Measurements from ENCODE around the gene RANBP10. TPM values are rescaled to one million over a fixed set of nuclear protein-coding genes. Genes with fewer than 3 reads are reported as not detected.

Gene RANBP10
- total and polyA plus RNA-seq, 9 of the 15 experiments (the other 6 are each of a cell fraction or from before 2014, with no cell fraction given) = 0.61 to 19.3 (median 5.9) TPM

GRCh38 chr16:67806428-67807147 is at the start of gene RANBP10, which contains the start of gene TSNAXIP1 (continued):
- TF ChIP-seq BHLHE40 (IDR thresholded peaks at IDR 0.05; ENCODE audit: low read length) (peak; percentile 56; the same call in 1 of the 2 replicates), MTA3 (IDR thresholded peaks at IDR 0.05; ENCODE audit: borderline replicate concordance) (peak; percentile 46), LEF1 (IDR thresholded peaks at IDR 0.05) (no peak), DLX4 (CRISPR knock-in tag; IDR thresholded peaks at IDR 0.05) (no peak), NCOA2 (IDR thresholded peaks at IDR 0.05; ENCODE audit: partially characterized antibody in 2 of 2) (no peak), DACH1 (IDR thresholded peaks at IDR 0.05; ENCODE audit: partially characterized antibody) (peak; percentile 7), ZNF134 (CRISPR knock-in tag; conservative IDR thresholded peaks at IDR 0.05) (peak; percentile 48), KDM5B (IDR thresholded peaks at IDR 0.05; ENCODE audit: insufficient replicate concordance, low read depth, low read length) (peak; percentile 84), TEAD1 (CRISPR knock-in tag; IDR thresholded peaks at IDR 0.05) (peak in 1 of 2 experiments; percentile 80; a peak in 3 of 4 replicates), PTTG1 (tag; IDR thresholded peaks at IDR 0.05; ENCODE audit: low read depth) (0 out of 2 replicates have a peak, but pooled peaks have one; percentile 45), TFAP4 (CRISPR knock-in tag; IDR thresholded peaks at IDR 0.05; ENCODE audit: borderline replicate concordance) (peak; percentile 69; the same call in 1 of the 2 replicates), TAF1 (IDR thresholded peaks at IDR 0.05; ENCODE audit: control insufficient read depth, extremely low read depth, insufficient read depth, low read length, severe bottlenecking) (peak; percentile 99), SREBF1 (IDR thresholded peaks at IDR 0.05; ENCODE audit: borderline replicate concordance, low read depth, low read length) (0 out of 2 replicates have a peak, but pooled peaks have one; percentile 35), ELF2 (CRISPR knock-in tag; IDR thresholded peaks at IDR 0.05) (no peak), ZBTB7A (IDR thresholded peaks at IDR 0.05; ENCODE audit: borderline replicate concordance, control insufficient read depth, low read depth, low read length) (peak; percentile 58; the same call in 1 of the 2 replicates), ZNF197 (CRISPR knock-in tag; IDR thresholded peaks at IDR 0.05; ENCODE audit: low read depth) (peak; percentile 95), HLTF (IDR thresholded peaks at IDR 0.05) (no peak)
- TF ChIP-seq, protein P1, sequence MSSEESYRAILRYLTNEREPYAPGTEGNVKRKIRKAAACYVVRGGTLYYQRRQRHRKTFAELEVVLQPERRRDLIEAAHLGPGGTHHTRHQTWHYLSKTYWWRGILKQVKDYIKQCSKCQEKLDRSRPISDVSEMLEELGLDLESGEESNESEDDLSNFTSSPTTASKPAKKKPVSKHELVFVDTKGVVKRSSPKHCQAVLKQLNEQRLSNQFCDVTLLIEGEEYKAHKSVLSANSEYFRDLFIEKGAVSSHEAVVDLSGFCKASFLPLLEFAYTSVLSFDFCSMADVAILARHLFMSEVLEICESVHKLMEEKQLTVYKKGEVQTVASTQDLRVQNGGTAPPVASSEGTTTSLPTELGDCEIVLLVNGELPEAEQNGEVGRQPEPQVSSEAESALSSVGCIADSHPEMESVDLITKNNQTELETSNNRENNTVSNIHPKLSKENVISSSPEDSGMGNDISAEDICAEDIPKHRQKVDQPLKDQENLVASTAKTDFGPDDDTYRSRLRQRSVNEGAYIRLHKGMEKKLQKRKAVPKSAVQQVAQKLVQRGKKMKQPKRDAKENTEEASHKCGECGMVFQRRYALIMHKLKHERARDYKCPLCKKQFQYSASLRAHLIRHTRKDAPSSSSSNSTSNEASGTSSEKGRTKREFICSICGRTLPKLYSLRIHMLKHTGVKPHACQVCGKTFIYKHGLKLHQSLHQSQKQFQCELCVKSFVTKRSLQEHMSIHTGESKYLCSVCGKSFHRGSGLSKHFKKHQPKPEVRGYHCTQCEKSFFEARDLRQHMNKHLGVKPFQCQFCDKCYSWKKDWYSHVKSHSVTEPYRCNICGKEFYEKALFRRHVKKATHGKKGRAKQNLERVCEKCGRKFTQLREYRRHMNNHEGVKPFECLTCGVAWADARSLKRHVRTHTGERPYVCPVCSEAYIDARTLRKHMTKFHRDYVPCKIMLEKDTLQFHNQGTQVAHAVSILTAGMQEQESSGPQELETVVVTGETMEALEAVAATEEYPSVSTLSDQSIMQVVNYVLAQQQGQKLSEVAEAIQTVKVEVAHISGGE (CRISPR knock-in tag; IDR thresholded peaks at IDR 0.05) = peak in 1 of 3 experiments; percentile 92; a peak in 2 of 6 replicates
- TF ChIP-seq, protein P2, sequence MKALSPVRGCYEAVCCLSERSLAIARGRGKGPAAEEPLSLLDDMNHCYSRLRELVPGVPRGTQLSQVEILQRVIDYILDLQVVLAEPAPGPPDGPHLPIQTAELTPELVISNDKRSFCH (CRISPR knock-in tag; IDR thresholded peaks at IDR 0.05) = no peak
- TF ChIP-seq, protein P2 (tag; IDR thresholded peaks at IDR 0.05) = peak; percentile 63
- TF ChIP-seq, protein P3, sequence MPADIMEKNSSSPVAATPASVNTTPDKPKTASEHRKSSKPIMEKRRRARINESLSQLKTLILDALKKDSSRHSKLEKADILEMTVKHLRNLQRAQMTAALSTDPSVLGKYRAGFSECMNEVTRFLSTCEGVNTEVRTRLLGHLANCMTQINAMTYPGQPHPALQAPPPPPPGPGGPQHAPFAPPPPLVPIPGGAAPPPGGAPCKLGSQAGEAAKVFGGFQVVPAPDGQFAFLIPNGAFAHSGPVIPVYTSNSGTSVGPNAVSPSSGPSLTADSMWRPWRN (IDR thresholded peaks at IDR 0.05; ENCODE audit: low read depth) = no peak
